SK-N-SH (cell line): ENCODE measurements around the gene UST. TPM values are rescaled to one million over a fixed set of nuclear protein-coding genes. Genes with fewer than 3 reads are reported as not detected.

ENCODE experiments used
- CTCF ChIA-PET: fragments of 300-600, 350-600 bp; formaldehyde crosslinking; extraction: SDS; loops from one replicate; lab custom pipeline; 2021; lab: Yijun Ruan, JAX
- POLR2A ChIA-PET: fragments of 350-600 bp; sonication (Branson Sonifier 250); formaldehyde crosslinking; extraction: SDS; loops from one replicate; lab custom pipeline; 2020; ENCODE audit warnings: antibody characterized with exemption, inconsistent platforms; lab: Yijun Ruan, JAX
- DNase-seq: peaks from one replicate; pipeline ENCODE4 v3.0.0; 2012
- H2AFZ ChIP-seq: fragments of 200-600 bp; sonication (generic); 2 replicates; pipeline ENCODE4 v1.8.1; 2016; ENCODE audit warnings: antibody characterized with exemption, mild to moderate bottlenecking, low read depth
- H3F3A ChIP-seq: fragments of 200-600 bp; sonication (generic); replicated peaks from 2 replicates; pipeline ENCODE3; 2016; ENCODE audit warnings: antibody characterized with exemption, mild to moderate bottlenecking; ENCODE audit not compliant: insufficient read depth
- H3K27ac ChIP-seq, 2 experiments: fragments of 200-500 bp in 1 of 2; fragments of 200-600 bp in 1 of 2; sonication (Bioruptor generic) in 1 of 2; sonication (generic), shearing (Covaris generic) in 1 of 2; 2 replicates each; pipeline versions ENCODE4 v1.5.1 to v1.6.1; 2014 to 2016; ENCODE audit warnings: low read depth in 2 of 2, inconsistent platforms in 1 of 2, low read length in 1 of 2, mild to moderate bottlenecking in 1 of 2, mixed read lengths in 1 of 2
- H3K27me3 ChIP-seq: fragments of 200-600 bp; sonication (generic), shearing (Covaris generic); 2 replicates; pipeline ENCODE4 v1.6.1; 2016; ENCODE audit warnings: mixed run types; ENCODE audit not compliant: insufficient read depth
- H3K36me3 ChIP-seq, 2 experiments: fragments of 200-500 bp in 1 of 2; fragments of 200-600 bp in 1 of 2; sonication (Bioruptor generic) in 1 of 2; sonication (generic) in 1 of 2; replicated peaks in 1 of 2; 2 replicates each; pipeline versions ENCODE3 to v1.5.1; 2014 to 2016; ENCODE audit warnings: low read length in 1 of 2, mild to moderate bottlenecking in 1 of 2; ENCODE audit not compliant: insufficient read depth in 2 of 2, control insufficient read depth in 1 of 2
- H3K4me1 ChIP-seq, 2 experiments: fragments of 200-500 bp in 1 of 2; fragments of 200-600 bp in 1 of 2; sonication (Bioruptor generic) in 1 of 2; sonication (generic), shearing (Covaris generic) in 1 of 2; 2 replicates each; pipeline versions ENCODE4 v1.5.1 to v1.6.1; 2014 to 2016; ENCODE audit warnings: low read depth in 1 of 2, low read length in 1 of 2, mixed run types in 1 of 2; ENCODE audit not compliant: insufficient read depth in 2 of 2, control insufficient read depth in 1 of 2
- H3K4me2 ChIP-seq: fragments of 200-600 bp; sonication (generic), shearing (Covaris generic); 2 replicates; pipeline ENCODE4 v1.6.1; 2017; ENCODE audit warnings: mixed run types
- H3K4me3 ChIP-seq, 2 experiments: fragments of 200-500 bp in 1 of 2; fragments of 200-600 bp in 1 of 2; sonication (Bioruptor generic) in 1 of 2; sonication (generic), shearing (Covaris generic) in 1 of 2; 2 replicates each; pipeline versions ENCODE4 v1.5.1 to v1.8.1; 2014 to 2016; ENCODE audit warnings: low read depth in 2 of 2, inconsistent platforms in 1 of 2, low read length in 1 of 2, mild to moderate bottlenecking in 1 of 2, mixed read lengths in 1 of 2, moderate library complexity in 1 of 2
- H3K79me2 ChIP-seq: fragments of 200-600 bp; sonication (generic); 2 replicates; pipeline ENCODE4 v1.8.1; 2017; ENCODE audit warnings: mild to moderate bottlenecking; ENCODE audit not compliant: insufficient read depth
- H3K9ac ChIP-seq: fragments of 200-600 bp; sonication (generic); 2 replicates; pipeline ENCODE4 v1.6.1; 2017; ENCODE audit warnings: mixed run types
- H3K9me2 ChIP-seq: fragments of 200-600 bp; sonication (generic); 2 replicates; pipeline ENCODE4 v1.6.1; 2017; ENCODE audit warnings: mixed run types
- H3K9me3 ChIP-seq: fragments of 200-600 bp; sonication (generic); 2 replicates; pipeline ENCODE4 v1.6.1; 2017; ENCODE audit warnings: mixed run types, mild to moderate bottlenecking, moderate library complexity
- H4K20me1 ChIP-seq: fragments of 200-600 bp; sonication (generic); 2 replicates; pipeline ENCODE4 v1.6.1; 2017; ENCODE audit warnings: mild to moderate bottlenecking, mixed run types; ENCODE audit not compliant: insufficient read depth
- CHD2 ChIP-seq: fragments of 150-350 bp; IDR thresholded peaks from 2 replicates; pipeline ENCODE4 v1.6.1; 2018; ENCODE audit warnings: low read length; ENCODE audit not compliant: partially characterized antibody
- FOXJ3 ChIP-seq: sonication (generic); formaldehyde crosslinking; IDR thresholded peaks from 2 replicates; pipeline ENCODE4 v1.5.1; 2020; ENCODE audit warnings: mild to moderate bottlenecking, missing genetic modification reagents
- FOXM1 ChIP-seq: IDR thresholded peaks from 2 replicates; pipeline ENCODE4 v1.4.0; 2012; ENCODE audit warnings: low read depth, mild to moderate bottlenecking
- GABPA ChIP-seq: IDR thresholded peaks from 2 replicates; pipeline ENCODE4 v1.4.0; 2012; ENCODE audit warnings: low read depth, mild to moderate bottlenecking
- GATA2 ChIP-seq: sonication (generic); formaldehyde crosslinking; IDR thresholded peaks from 2 replicates; pipeline ENCODE4 v1.5.0; 2020; ENCODE audit warnings: mild to moderate bottlenecking, missing genetic modification reagents
- MEF2A ChIP-seq: IDR thresholded peaks from 2 replicates; pipeline ENCODE4 v1.4.0; 2012; ENCODE audit warnings: low read depth, borderline replicate concordance
- MXI1 ChIP-seq: IDR thresholded peaks from 2 replicates; pipeline ENCODE4 v1.6.1; 2012; ENCODE audit warnings: mild to moderate bottlenecking, low read depth, low read length, improper control_type of control experiment
- RAD21 ChIP-seq: IDR thresholded peaks from 2 replicates; pipeline ENCODE4 v1.6.1; 2012; ENCODE audit warnings: mild to moderate bottlenecking, low read length
- REST ChIP-seq: IDR thresholded peaks from 2 replicates; pipeline ENCODE4 v1.6.1; 2012; ENCODE audit warnings: mild to moderate bottlenecking, low read depth, low read length, moderate library complexity
- RFX5 ChIP-seq: IDR thresholded peaks from 2 replicates; pipeline ENCODE4 v1.6.1; 2012; ENCODE audit warnings: mild to moderate bottlenecking, improper control_type of control experiment, low read length
- RXRA ChIP-seq: IDR thresholded peaks from 2 replicates; pipeline ENCODE4 v1.4.0; 2012; ENCODE audit warnings: low read depth, mild to moderate bottlenecking, borderline replicate concordance
- SIN3A ChIP-seq: IDR thresholded peaks from 2 replicates; pipeline ENCODE4 v1.6.1; 2012; ENCODE audit warnings: low read depth, mild to moderate bottlenecking, low read length, moderate library complexity, borderline replicate concordance
- SMC3 ChIP-seq: IDR thresholded peaks from 2 replicates; pipeline ENCODE4 v1.6.1; 2012; ENCODE audit warnings: low read depth, low read length, improper control_type of control experiment
- TAF1 ChIP-seq: IDR thresholded peaks from 2 replicates; pipeline ENCODE4 v1.6.1; 2012; ENCODE audit warnings: low read depth, mild to moderate bottlenecking, low read length, moderate library complexity, borderline replicate concordance
- TCF12 ChIP-seq: IDR thresholded peaks from 2 replicates; pipeline ENCODE4 v1.4.0; 2012
- USF1 ChIP-seq: IDR thresholded peaks from 2 replicates; pipeline ENCODE4 v1.4.0; 2012; ENCODE audit warnings: low read depth, borderline replicate concordance
- ZBTB33 ChIP-seq: IDR thresholded peaks from 2 replicates; pipeline ENCODE4 v1.4.0; 2012; ENCODE audit warnings: low read depth, borderline replicate concordance
- WGBS: methylation state at CpG from one replicate; pipeline ENCODE4 v1.1.6; 2017; ENCODE audit warnings: low lambda C conversion rate; 5-methylcytosine and 5-hydroxymethylcytosine counted together
- polyA plus RNA-seq, 3 experiments: library from polyadenylated mRNA; depleted of rRNA; stranded (reverse); fragments of >200 nt; gene quantifications; 2 replicates each; pipeline ENCODE4 v1.2.3, GENCODE V29; 2012

The UST gene
- polyA plus RNA-seq, 1 of the 3 experiments (the other 2 are of a cell fraction) = 1.7 TPM

GRCh38 chr6:148800536-148800935 lies 53.7 kb downstream of the UST start:
- 2% methylated on average over 3 of the region's 3 CpGs for WGBS
- no peak overlapping the region for H3K4me3 ChIP-seq
- no peak for DNase-seq
- no peak overlapping the region for H3K4me2 ChIP-seq
- H3K9ac ChIP-seq = no peak overlapping the region
- H3K36me3 ChIP-seq = no peaks in the 10 kb centered on the region
- H3K27me3 ChIP-seq = 0 out of 2 replicates have a peak, but pooled peaks cover 5% of the 10 kb centered on the region
- H3K4me1 ChIP-seq = no peaks in the 10 kb centered on the region
- TF ChIP-seq TAF1 (no peak), GABPA (no peak), SIN3A (no peak), RFX5 (no peak), MEF2A (no peak), SMC3 (no peak), RXRA (no peak), FOXJ3 (no peak), RAD21 (no peak), CHD2 (no peak), GATA2 (CRISPR knock-in tag) (no peak), USF1 (no peak), ZBTB33 (no peak), MXI1 (no peak), FOXM1 (no peak), REST (no peak), TCF12 (no peak)
- H4K20me1 ChIP-seq = no peaks in the 10 kb centered on the region
- no peak overlapping the region for H2AFZ ChIP-seq
- POLR2A ChIA-PET = no interaction called here
- no peaks in the 10 kb centered on the region for H3K9me2 ChIP-seq
- H3F3A ChIP-seq = no peaks in the 10 kb centered on the region
- H3K27ac ChIP-seq = no peak overlapping the region
- no peaks in the 10 kb centered on the region for H3K79me2 ChIP-seq
- no peaks in the 10 kb centered on the region for H3K9me3 ChIP-seq
- CTCF ChIA-PET = interaction anchor here (0.7 to 1.4 kb wide), 2 partner anchors 11 to 241 kb away, joined by 3 read pairs; no protein-coding TSS in a partner anchor
